Progenitor cell of endocrine pancreas (in vitro differentiated cells): Measurements from ENCODE around the gene TRIM14. TPM values are rescaled to one million over a fixed set of nuclear protein-coding genes. Genes with fewer than 3 reads are reported as not detected.
"Not testable (repeated sequence)": the region's sequence is repeated elsewhere in the genome, so short reads cannot be mapped to it uniquely, and the experiment has no call there.

Experiments used
- DNase-seq: peaks from one replicate; pipeline ENCODE4 v3.0.0; 2021; ENCODE audit warnings: low spot score; ENCODE audit not compliant: unreplicated experiment
- H3K27ac Mint-ChIP-seq: 2 replicates; pipeline ENCODE4 v1.8.0; 2021; ENCODE audit warnings: mild to moderate bottlenecking, moderate library complexity, mixed read lengths
- H3K27me3 Mint-ChIP-seq: 2 replicates; pipeline ENCODE4 v1.8.0; 2021; ENCODE audit warnings: mixed read lengths
- H3K36me3 Mint-ChIP-seq: 2 replicates; pipeline ENCODE4 v1.8.0; 2022; ENCODE audit warnings: mixed read lengths; ENCODE audit not compliant: insufficient read depth
- H3K4me1 Mint-ChIP-seq: 2 replicates; pipeline ENCODE4 v1.8.0; 2021; ENCODE audit warnings: low read depth, mixed read lengths
- H3K4me3 Mint-ChIP-seq: 2 replicates; pipeline ENCODE4 v1.8.0; 2021; ENCODE audit warnings: low read depth, mild to moderate bottlenecking, moderate library complexity, mixed read lengths
- H3K9me3 Mint-ChIP-seq: 2 replicates; pipeline ENCODE4 v1.8.0; 2021; ENCODE audit warnings: low read depth, mixed read lengths
- CTCF ChIP-seq: fragments of 200-600 bp; sonication (generic); IDR thresholded peaks from one replicate; pipeline ENCODE4 v1.5.0; 2021; ENCODE audit warnings: antibody characterized with exemption, mild to moderate bottlenecking; ENCODE audit not compliant: unreplicated experiment
- total RNA-seq: library from RNA; stranded (reverse); gene quantifications from 2 replicates; pipeline ENCODE4 v1.2.1, GENCODE V29; 2021

Gene TRIM14
- total RNA-seq, 1 donor from 2014 or later = 2.9 TPM

- no peak for DNase-seq
- H3K27me3 Mint-ChIP-seq = no peaks in the 10 kb centered on the region
- H3K4me3 Mint-ChIP-seq = no peak overlapping the region
- no peaks in the 10 kb centered on the region for H3K4me1 Mint-ChIP-seq
- no peak for TF ChIP-seq CTCF
- H3K9me3 Mint-ChIP-seq = no peaks in the 10 kb centered on the region
- peak overlapping the region; percentile 67 for H3K27ac Mint-ChIP-seq
- H3K36me3 Mint-ChIP-seq = peaks cover 17% of the 10 kb centered on the region
These were observed 98.4 kb downstream of the TRIM14 start for GRCh38 chr9:98020476-98021145.

- DNase-seq, H3K9me3 Mint-ChIP-seq, H3K4me3 Mint-ChIP-seq, H3K4me1 Mint-ChIP-seq, H3K27me3 Mint-ChIP-seq: not testable (repeated sequence)
- peaks cover 19% of the 10 kb centered on the region for H3K36me3 Mint-ChIP-seq
- H3K27ac Mint-ChIP-seq = peak overlapping the region; percentile 18
These were observed 99.2 kb downstream of the TRIM14 start for GRCh38 chr9:98019869-98020268.

Other genes with a start within 250 kb of the TRIM14 start
- gene TRMO, start 196.7 kb downstream of the TRIM14 start, total RNA-seq = 14.2 and 15.6 TPM in 2 replicates
- not detected in 2 replicates for gene HEMGN, start 181.1 kb downstream of the TRIM14 start, total RNA-seq
- 153 and 156 TPM in 2 replicates for gene ANP32B, start 135.9 kb downstream of the TRIM14 start, total RNA-seq
- gene NANS, start 62.5 kb downstream of the TRIM14 start, total RNA-seq = 31.9 and 33.8 TPM in 2 replicates
- gene CORO2A, start 73.4 kb upstream of the TRIM14 start, total RNA-seq = 6.0 and 7.0 TPM in 2 replicates
- 8.4 and 8.5 TPM in 2 replicates for gene TBC1D2, start 136.4 kb upstream of the TRIM14 start, total RNA-seq